ENCODE data around the gene DYRK2. TPM values are rescaled to one million over a fixed set of nuclear protein-coding genes. Genes with fewer than 3 reads are reported as not detected.

The DYRK2 gene
- polyA plus RNA-seq, 1 experiment: 38.4 TPM

- no peak for TF ChIP-seq CTCF (IDR thresholded peaks at IDR 0.05; ENCODE audit: insufficient read depth, low read depth, low read length)
- CTCF ChIA-PET: no interaction called here
- H3K4me3 ChIP-seq (ENCODE audit: low read depth, low read length): no peak overlapping the region
Measured at GRCh38 chr12:67709367-67709954, 60.9 kb downstream of the DYRK2 start.

GRCh38 chr12:67710582-67710981 is 62.0 kb downstream of the DYRK2 start:
- no peaks in the 10 kb centered on the region for H3K27me3 ChIP-seq (ENCODE audit: control insufficient read depth, insufficient read depth, low read length)
- no peak overlapping the region for H3K4me3 ChIP-seq (ENCODE audit: low read depth, low read length)
- no peak for TF ChIP-seq CTCF (IDR thresholded peaks at IDR 0.05; ENCODE audit: insufficient read depth, low read depth, low read length)
- no peaks in the 10 kb centered on the region for H3K36me3 ChIP-seq (ENCODE audit: control insufficient read depth, insufficient read depth, low read length)
- ChIA-PET CTCF (interaction anchor here (0.7 to 1.3 kb wide), 2 partner anchors 60 to 228 kb away, joined by 4 read pairs; no protein-coding TSS in a partner anchor), POLR2A (no interaction called here)
- DNase-seq (ENCODE audit: low read depth): peak; percentile 18

More at GRCh38 chr12:67709367-67709954, 60.9 kb downstream of the DYRK2 start:
- POLR2A ChIA-PET: no interaction called here
- no peak for DNase-seq (ENCODE audit: low read depth)
- H3K36me3 ChIP-seq (ENCODE audit: control insufficient read depth, insufficient read depth, low read length): no peaks in the 10 kb centered on the region
- no peaks in the 10 kb centered on the region for H3K27me3 ChIP-seq (ENCODE audit: control insufficient read depth, insufficient read depth, low read length)

- no peak for TF ChIP-seq CTCF (IDR thresholded peaks at IDR 0.05; ENCODE audit: insufficient read depth, low read depth, low read length)
- Histone ChIP-seq H3K36me3 (ENCODE audit: control insufficient read depth, insufficient read depth, low read length) (no peaks in the 10 kb centered on the region), H3K27me3 (ENCODE audit: control insufficient read depth, insufficient read depth, low read length) (no peaks in the 10 kb centered on the region), H3K4me3 (ENCODE audit: low read depth, low read length) (no peak overlapping the region)
- DNase-seq (ENCODE audit: low read depth): no peak
- POLR2A ChIA-PET: interaction anchor here (0.6 kb wide), 1 partner anchor 141 kb away, joined by 5 read pairs; no protein-coding TSS in a partner anchor
- CTCF ChIA-PET: no interaction called here
Measured at GRCh38 chr12:67712011-67712410, 63.5 kb downstream of the DYRK2 start.

GRCh38 chr12:67714648-67715047 is 66.1 kb downstream of the DYRK2 start:
- ChIA-PET CTCF (no interaction called here), POLR2A (interaction anchor here (0.7 kb wide), 1 partner anchor 8 kb away, joined by 3 read pairs; no protein-coding TSS in a partner anchor)
- Histone ChIP-seq H3K4me3 (ENCODE audit: low read depth, low read length) (no peak overlapping the region), H3K36me3 (ENCODE audit: control insufficient read depth, insufficient read depth, low read length) (no peaks in the 10 kb centered on the region), H3K27me3 (ENCODE audit: control insufficient read depth, insufficient read depth, low read length) (no peaks in the 10 kb centered on the region)
- DNase-seq (ENCODE audit: low read depth): no peak
- no peak for TF ChIP-seq CTCF (IDR thresholded peaks at IDR 0.05; ENCODE audit: insufficient read depth, low read depth, low read length)

All from BJ (cell line).